NCI-H2081 (cell line): Measurements from ENCODE around the gene TACR1.

ENCODE experiments used
- DNase-seq, 2 experiments: peaks; one replicate each; lab custom pipeline; 2025; lab: John Stamatoyannopoulos, UW

Gene TACR1

GRCh38 chr2:75020476-75020875 lies 178.8 kb downstream of the TACR1 start:
- no peak for DNase-seq

- no peak for DNase-seq
Observed at GRCh38 chr2:75019790-75020189, 179.5 kb downstream of the TACR1 start.

GRCh38 chr2:75018162-75018561 lies 181.2 kb downstream of the TACR1 start:
- DNase-seq: no peak

GRCh38 chr2:75012080-75012479 lies 187.2 kb downstream of the TACR1 start:
- no peak for DNase-seq

DNA sequence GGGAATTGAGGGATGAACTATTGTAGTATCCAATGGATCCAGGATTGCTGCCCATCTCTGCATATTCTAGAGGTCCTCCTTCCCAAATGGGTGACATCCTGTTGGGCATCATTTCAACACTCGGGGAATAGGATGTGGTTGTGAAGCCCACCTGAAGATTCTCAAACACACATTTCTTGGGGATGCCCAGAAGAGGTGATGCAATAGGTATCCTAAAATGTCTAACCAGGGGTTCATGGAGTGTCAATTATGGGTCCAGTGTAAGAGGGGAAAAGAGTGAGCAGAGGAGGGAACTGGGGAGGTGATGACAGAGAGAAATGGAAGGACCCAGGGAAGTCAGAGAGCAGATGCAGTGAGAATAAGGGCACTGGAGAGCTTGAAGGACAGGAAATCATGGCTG lies 188.7 kb downstream of the TACR1 start:
- no peak for DNase-seq

DNA sequence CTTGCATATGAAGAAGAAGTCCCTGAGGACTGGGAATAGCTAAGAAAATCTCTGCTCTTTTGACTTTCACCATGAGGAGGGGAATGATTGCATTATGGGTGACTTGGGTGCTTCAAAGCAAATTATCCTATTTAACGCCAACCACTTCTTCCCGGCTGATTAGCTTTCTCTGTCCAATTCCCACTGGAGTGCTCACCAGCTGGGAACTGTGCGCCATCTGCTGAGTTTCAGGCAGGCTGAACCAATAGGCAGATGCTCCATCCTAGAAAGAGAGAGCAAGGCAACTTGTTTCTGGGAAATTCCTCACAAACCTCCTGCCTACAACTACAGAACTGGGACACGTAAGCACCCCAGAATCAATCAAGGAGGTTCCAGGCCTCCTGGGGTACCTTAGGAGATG lies 191.5 kb downstream of the TACR1 start:
- DNase-seq: no peak

DNA sequence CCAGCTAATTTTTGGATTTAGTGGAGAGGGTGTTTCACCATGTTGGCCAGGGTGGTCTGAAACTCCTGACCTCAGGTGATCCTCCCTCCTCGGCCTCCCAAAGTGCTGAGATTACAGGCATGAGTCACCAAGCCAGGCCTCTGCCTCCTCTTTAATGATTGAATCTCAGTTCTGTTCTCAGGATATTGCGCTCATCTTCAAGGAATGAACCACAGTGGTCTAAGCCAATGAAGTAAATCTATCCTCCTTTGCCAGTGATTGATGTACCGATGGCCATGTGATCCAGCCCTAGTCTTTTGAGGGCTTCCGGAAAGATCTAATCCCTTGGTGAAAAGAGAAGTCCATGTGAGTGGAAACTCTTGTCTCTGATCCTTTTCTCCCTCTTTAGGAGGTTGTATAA lies 192.3 kb downstream of the TACR1 start:
- DNase-seq: no peak

- no peak for DNase-seq
Observed at GRCh38 chr2:75006041-75006440, 193.3 kb downstream of the TACR1 start.

DNA sequence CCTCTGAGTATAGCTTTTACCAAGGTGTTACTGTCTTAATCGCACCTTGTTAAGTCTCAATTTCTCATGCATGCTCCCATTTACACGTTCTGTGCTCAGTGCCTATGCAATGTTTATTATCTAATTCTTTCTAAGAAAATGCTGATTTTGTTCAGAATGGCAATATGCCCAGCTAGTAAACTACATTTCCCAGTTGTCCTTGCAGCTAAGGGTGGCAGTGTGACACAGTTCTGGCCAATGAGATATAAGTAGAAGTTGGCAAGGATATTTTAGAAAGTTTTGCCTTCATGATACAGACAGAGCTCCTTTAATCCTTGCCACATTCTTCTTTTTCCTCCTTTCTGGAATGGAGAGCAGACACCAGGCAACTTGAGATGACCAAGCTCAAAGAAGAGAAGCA lies 195.5 kb downstream of the TACR1 start:
- no peak for DNase-seq

GRCh38 chr2:75003276-75003675 lies 196.0 kb downstream of the TACR1 start:
- no peak for DNase-seq

DNA sequence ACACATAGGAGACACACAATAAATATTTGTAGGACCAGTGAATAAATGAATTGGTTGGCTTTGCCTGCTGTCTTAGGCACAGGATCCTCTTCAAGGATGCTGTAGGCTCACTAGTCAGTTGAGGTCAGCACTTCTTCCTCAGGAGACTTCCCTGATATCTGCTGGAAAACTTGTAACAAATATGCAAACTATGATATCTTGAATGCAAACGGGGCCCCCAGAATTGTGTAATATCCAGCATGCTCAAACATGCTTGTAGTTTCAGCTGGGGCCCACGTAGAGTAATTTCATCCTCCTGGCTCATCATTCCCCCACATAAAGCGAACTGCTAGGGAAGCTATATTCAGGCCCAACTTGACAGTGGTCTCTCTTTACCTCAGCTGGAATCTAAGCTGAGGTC lies 197.3 kb downstream of the TACR1 start:
- no peak for DNase-seq

- DNase-seq: no peak
Observed at GRCh38 chr2:74999468-74999867, 199.9 kb downstream of the TACR1 start.
